Ishikawa (cell line): ENCODE results near the gene AUTS2.

Source experiments
- EGR1 ChIP-seq: IDR thresholded peaks from 2 replicates; pipeline ENCODE4 v1.6.1; 2012
- EP300 ChIP-seq: IDR thresholded peaks from 2 replicates; pipeline ENCODE4 v1.6.1; 2012; ENCODE audit warnings: borderline replicate concordance
- FOXM1 ChIP-seq: IDR thresholded peaks from 2 replicates; pipeline ENCODE4 v1.6.1; 2012; ENCODE audit warnings: low read depth, borderline replicate concordance
- TAF1 ChIP-seq: IDR thresholded peaks from 2 replicates; pipeline ENCODE4 v1.6.1; 2012; ENCODE audit warnings: low read depth, mild to moderate bottlenecking
- YY1 ChIP-seq: IDR thresholded peaks from 2 replicates; pipeline ENCODE4 v1.6.1; 2012; ENCODE audit warnings: low read depth
- ZBTB7A ChIP-seq: IDR thresholded peaks from 2 replicates; pipeline ENCODE4 v1.6.1; 2012; ENCODE audit warnings: low read depth

DNA sequence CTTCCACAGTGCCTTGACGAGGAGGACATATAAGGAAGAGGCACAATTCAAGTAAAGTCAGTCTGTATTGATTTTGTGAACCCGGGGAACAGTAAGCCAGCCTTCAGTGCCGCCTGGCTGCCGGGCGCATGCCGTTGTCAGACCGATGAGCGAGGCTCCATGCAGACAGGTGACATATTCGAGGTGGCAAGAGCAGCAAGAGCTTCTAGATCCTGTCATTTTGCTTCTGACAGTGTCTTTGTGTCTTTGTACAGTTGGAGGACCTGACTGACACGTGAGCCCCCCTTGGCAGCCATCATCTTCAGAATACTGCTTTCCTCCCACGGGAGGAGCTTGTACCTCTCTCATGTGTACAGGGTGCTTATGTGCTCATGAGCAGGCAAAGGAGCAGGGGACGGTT lies 1146.2 kb downstream of the AUTS2 start:
- TF ChIP-seq YY1 (no peak), TAF1 (no peak), EGR1 (no peak), ZBTB7A (no peak), FOXM1 (no peak), EP300 (no peak)
